Adrenal gland (tissue), 5 donors: ENCODE data around the gene CCDC78.

Experiments
- CTCF ChIP-seq, 6 experiments: fragments of 450-650 bp in 4 of 6; fragments of 200-600 bp in 2 of 6; sonication (generic) in 1 of 6; IDR thresholded peaks; 1 replicate in 5 of 6; 2 replicates in 1 of 6; pipeline versions ENCODE4 v1.5.1 to v1.8.0; 2016 to 2021; ENCODE audit warnings: antibody characterized with exemption in 6 of 6, mild to moderate bottlenecking in 2 of 6, moderate library complexity in 1 of 6
- POLR2A ChIP-seq, 2 donors: fragments of 450-650 bp; IDR thresholded peaks; one replicate each; pipeline ENCODE4 v1.6.1; 2017; ENCODE audit warnings: antibody characterized with exemption in 2 of 2, mild to moderate bottlenecking in 2 of 2, moderate library complexity in 1 of 2
- donor health status: DM: no; HTN: no; CAD: no.

GRCh38 chr16:706189-707061 is 19.8 kb downstream of the CCDC78 start:
- TF ChIP-seq POLR2A (IDR thresholded peaks at IDR 0.05) (no peak), CTCF (IDR thresholded peaks at IDR 0.05) (no peak)
